A549 (cell line): ENCODE measurements around the gene POLD2. TPM values are rescaled to one million over a fixed set of nuclear protein-coding genes. Genes with fewer than 3 reads are reported as not detected.

Experiments
- ATAC-seq, 2 experiments: fragments of 200-7000 bp in 1 of 2; fragments of >200 bp in 1 of 2; cut with Nextera tagmentation in 1 of 2; cut with Tn5 transposase in 1 of 2; 3 replicates each; pipeline versions ENCODE4 v1.8.0 to v1.9.1; 2018 to 2020; ENCODE audit warnings: mild to moderate bottlenecking in 1 of 2, moderate library complexity in 1 of 2
- CTCF ChIA-PET: fragments of 300-600 bp; sonication (Branson Sonifier 250); formaldehyde crosslinking; extraction: SDS; loops from one replicate; lab custom pipeline; 2021; ENCODE audit warnings: antibody characterized with exemption, inconsistent platforms; lab: Yijun Ruan, JAX
- POLR2A ChIA-PET: fragments of 350-600 bp; formaldehyde crosslinking; extraction: SDS; loops from one replicate; lab custom pipeline; 2021; ENCODE audit warnings: antibody characterized with exemption, inconsistent platforms; lab: Yijun Ruan, JAX
- DNase-seq, 2 experiments: peaks; one replicate each; pipeline versions ENCODE4 v3.0.0 to v3.0.0-alpha.2; 2011 to 2016; ENCODE audit warnings: low read depth in 1 of 2, low spot score in 1 of 2
- FAIRE-seq: peaks from 2 replicates; lab custom pipeline; 2011; peaks lifted over from hg19 to GRCh38; lab: Jason Lieb, UNC
- H3K27ac ChIP-seq, 2 experiments: fragments of >200 bp; sonication (Bioruptor Twin); formaldehyde crosslinking; 3 replicates each; pipeline ENCODE4 v1.5.1; 2016 to 2017
- H3K4me1 ChIP-seq: fragments of >200 bp; sonication (Bioruptor Twin); formaldehyde crosslinking; 3 replicates; pipeline ENCODE4 v1.6.1; 2016
- H3K4me2 ChIP-seq: fragments of >200 bp; sonication (Bioruptor Twin); formaldehyde crosslinking; 3 replicates; pipeline ENCODE4 v1.6.1; 2016
- H3K4me3 ChIP-seq: fragments of >200 bp; sonication (Bioruptor Twin); formaldehyde crosslinking; 3 replicates; pipeline ENCODE4 v1.5.1; 2016
- H3K9me3 ChIP-seq: fragments of >200 bp; sonication (Bioruptor Twin); formaldehyde crosslinking; 3 replicates; pipeline ENCODE4 v1.6.1; 2016
- ATOH8 ChIP-seq: fragments of 250-450 bp; sonication (Bioruptor Pico); IDR thresholded peaks from 2 replicates; pipeline ENCODE4 v1.5.0; 2020; ENCODE audit warnings: low read depth, mild to moderate bottlenecking, moderate library complexity
- BHLHE40 ChIP-seq: IDR thresholded peaks from 2 replicates; pipeline ENCODE4 v1.6.1; 2012; ENCODE audit warnings: low read depth, low read length, inconsistent platforms
- CEBPB ChIP-seq, 2 experiments: fragments of >200 bp in 1 of 2; sonication (Bioruptor Twin) in 1 of 2; formaldehyde crosslinking in 1 of 2; IDR thresholded peaks; 2 replicates each; pipeline ENCODE4 v1.6.1; 2012 to 2016
- CHD2 ChIP-seq: fragments of 150-350 bp; IDR thresholded peaks from 2 replicates; pipeline ENCODE4 v1.6.1; 2014; ENCODE audit warnings: low read length; ENCODE audit not compliant: partially characterized antibody
- CHD4 ChIP-seq: fragments of 200-600 bp; sonication (generic); IDR thresholded peaks from 2 replicates; pipeline ENCODE4 v1.6.1; 2016; ENCODE audit warnings: antibody characterized with exemption, mild to moderate bottlenecking, borderline replicate concordance
- CTCF ChIP-seq: fragments of >200 bp; sonication (Bioruptor Twin); formaldehyde crosslinking; IDR thresholded peaks from 3 replicates; pipeline ENCODE4 v1.5.1; 2016
- FOSB ChIP-seq: fragments of 250-450 bp; sonication (Bioruptor Pico); IDR thresholded peaks from 2 replicates; pipeline ENCODE4 v1.5.0; 2020; ENCODE audit warnings: mild to moderate bottlenecking, moderate library complexity
- FOSL2 ChIP-seq, 2 experiments: fragments of 450-650 bp in 1 of 2; fragments of >200 bp in 1 of 2; sonication (Bioruptor Twin) in 1 of 2; formaldehyde crosslinking; IDR thresholded peaks; 2 replicates each; pipeline versions ENCODE4 v1.5.0 to v1.6.1; 2016 to 2020; ENCODE audit warnings: mild to moderate bottlenecking in 1 of 2, moderate library complexity in 1 of 2
- FOXS1 ChIP-seq: fragments of 250-450 bp; sonication (Bioruptor Pico); IDR thresholded peaks from 2 replicates; pipeline ENCODE4 v1.5.0; 2020; ENCODE audit warnings: mild to moderate bottlenecking, moderate library complexity
- GATA3 ChIP-seq: IDR thresholded peaks from 2 replicates; pipeline ENCODE4 v1.6.1; 2012; ENCODE audit warnings: borderline replicate concordance
- HDAC2 ChIP-seq: fragments of 200-600 bp; sonication (generic); IDR thresholded peaks from 2 replicates; pipeline ENCODE4 v1.6.1; 2016
- HEYL ChIP-seq: fragments of 250-450 bp; sonication (Bioruptor Pico); IDR thresholded peaks from 2 replicates; pipeline ENCODE4 v1.8.0; 2021; ENCODE audit warnings: mild to moderate bottlenecking, moderate library complexity
- HOXA7 ChIP-seq: fragments of 250-450 bp; sonication (Bioruptor Pico); IDR thresholded peaks from 2 replicates; pipeline ENCODE4 v1.5.0; 2020; ENCODE audit warnings: mild to moderate bottlenecking, moderate library complexity
- HOXB5 ChIP-seq: fragments of 250-450 bp; sonication (Bioruptor Pico); IDR thresholded peaks from 2 replicates; pipeline ENCODE4 v1.5.0; 2020; ENCODE audit warnings: mild to moderate bottlenecking, moderate library complexity
- JUNB ChIP-seq: fragments of >200 bp; sonication (Bioruptor Twin); formaldehyde crosslinking; IDR thresholded peaks from 2 replicates; pipeline ENCODE4 v1.6.1; 2016
- KDM5A ChIP-seq: fragments of 200-600 bp; sonication (generic); IDR thresholded peaks from 2 replicates; pipeline ENCODE4 v1.6.1; 2016; ENCODE audit warnings: antibody characterized with exemption, mild to moderate bottlenecking
- MAZ ChIP-seq: fragments of 150-350 bp; IDR thresholded peaks from 2 replicates; pipeline ENCODE4 v1.6.1; 2014; ENCODE audit warnings: antibody characterized with exemption, low read depth, low read length, borderline replicate concordance
- NFE2L2 ChIP-seq: fragments of 150-350 bp; conservative IDR thresholded peaks from 2 replicates; pipeline ENCODE4 v1.6.1; 2014; ENCODE audit warnings: low read length
- RNF2 ChIP-seq: fragments of 200-600 bp; sonication (generic); IDR thresholded peaks from 2 replicates; pipeline ENCODE4 v1.6.1; 2016; ENCODE audit warnings: low read depth, mild to moderate bottlenecking, antibody characterized with exemption, moderate library complexity, borderline replicate concordance
- SMC3 ChIP-seq: fragments of >200 bp; sonication (Bioruptor Twin); formaldehyde crosslinking; IDR thresholded peaks from 3 replicates; pipeline ENCODE4 v1.6.1; 2018; ENCODE audit warnings: inconsistent platforms
- SREBF2 ChIP-seq: fragments of 450-650 bp; IDR thresholded peaks from 2 replicates; pipeline ENCODE4 v1.6.1; 2014; ENCODE audit warnings: mild to moderate bottlenecking, moderate library complexity
- USF2 ChIP-seq: fragments of 450-650 bp; IDR thresholded peaks from 2 replicates; pipeline ENCODE4 v1.6.1; 2014; ENCODE audit warnings: antibody characterized with exemption
- ZFP36 ChIP-seq: fragments of 450-650 bp; IDR thresholded peaks from 2 replicates; pipeline ENCODE4 v1.6.1; 2014; ENCODE audit warnings: borderline replicate concordance; ENCODE audit not compliant: partially characterized antibody
- ZNF302 ChIP-seq: fragments of 250-450 bp; sonication (Bioruptor Pico); IDR thresholded peaks from 2 replicates; pipeline ENCODE4 v1.9.0; 2021; ENCODE audit warnings: inconsistent platforms, mild to moderate bottlenecking, moderate library complexity
- WGBS: methylation state at CpG from one replicate; pipeline ENCODE4 v1.1.6; 2017; ENCODE audit errors: missing lambda C conversion rate; 5-methylcytosine and 5-hydroxymethylcytosine counted together
- polyA plus RNA-seq, 4 experiments: library from polyadenylated mRNA; depleted of rRNA in 3 of 4; stranded (reverse); fragments of >200 nt; fragmentation: RNase III in 1 of 4; extraction: RNeasy Plus Mini Kit Qiagen cat#74134 plus additional on column Dnase treatment in 1 of 4; gene quantifications; 2 replicates in 3 of 4; 3 replicates in 1 of 4; pipeline ENCODE4 v1.2.3, GENCODE V29; 2011 to 2017
- TF ChIP-seq, protein P1 (sequence below): fragments of >200 bp; sonication (Bioruptor Twin); formaldehyde crosslinking; IDR thresholded peaks from 2 replicates; pipeline ENCODE4 v1.6.1; 2016
- TF ChIP-seq, protein P2 (sequence below): IDR thresholded peaks from 2 replicates; pipeline ENCODE4 v1.6.1; 2012
- TF ChIP-seq, protein P3 (sequence below): IDR thresholded peaks from 2 replicates; pipeline ENCODE4 v1.6.1; 2012

POLD2 gene
- polyA plus RNA-seq, 2 of the 4 experiments (the other 2 are of a cell fraction), result 126 to 138 TPM

DNA sequence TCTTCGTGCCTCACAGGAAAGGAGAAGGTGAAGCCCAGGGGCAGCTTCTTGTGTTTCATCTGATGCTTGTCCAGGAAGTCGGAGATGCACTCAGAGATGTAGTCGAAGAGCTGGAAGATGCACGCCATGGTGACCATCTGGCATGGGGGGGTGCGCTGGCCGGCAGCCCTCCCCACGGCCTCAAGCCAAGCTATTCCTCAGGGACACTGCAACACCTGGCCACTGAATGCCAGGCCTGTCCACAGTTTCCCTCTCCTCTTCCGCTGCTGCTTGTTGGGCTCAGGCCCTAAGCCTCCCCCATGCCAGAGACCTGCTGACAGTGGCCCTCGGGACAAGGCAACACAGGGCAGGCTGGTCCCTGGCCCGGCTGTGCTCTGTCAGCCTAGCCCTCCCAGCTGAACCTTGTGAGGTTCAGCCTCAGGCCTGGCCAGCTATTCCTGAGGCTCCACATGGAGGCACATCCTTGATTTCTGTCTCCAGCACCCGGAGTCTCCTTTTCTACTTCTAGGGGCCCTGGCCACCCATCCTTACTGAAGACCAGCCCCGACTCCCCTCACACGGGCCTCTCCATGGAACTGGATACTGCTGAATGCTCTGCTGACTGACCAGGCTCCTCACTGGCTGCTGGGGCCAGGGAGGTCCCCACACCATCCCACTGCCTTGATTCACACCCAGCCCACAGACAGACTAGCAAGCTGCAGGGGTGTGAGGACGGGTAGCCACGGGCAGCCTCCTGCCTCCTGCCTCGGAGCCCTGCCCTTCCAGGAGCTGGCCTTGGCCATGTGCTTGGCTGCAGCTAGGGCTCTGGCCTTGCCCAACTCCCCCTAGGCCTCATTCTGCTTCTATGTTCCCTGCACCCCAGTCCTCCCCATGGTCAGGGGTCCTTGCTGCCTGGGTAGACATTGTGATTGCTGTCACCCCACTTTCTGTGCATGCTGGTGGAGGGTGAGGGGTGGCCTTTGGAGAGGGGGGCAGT is 27.9 kb upstream of the POLD2 start:
- Histone ChIP-seq H3K4me3 (no peak overlapping the region), H3K27ac (no peak overlapping the region), H3K4me1 (no peaks in the 10 kb centered on the region), H3K4me2 (no peak overlapping the region)
- POLR2A ChIA-PET, result no interaction called here
- 84% methylated on average over 12 of the region's 16 CpGs for WGBS
- DNase-seq (no peak), FAIRE-seq (no peak)
- TF ChIP-seq HOXA7 (CRISPR knock-in tag) (no peak), HOXB5 (no peak), USF2 (no peak), RNF2 (no peak), FOSB (CRISPR knock-in tag) (no peak), SMC3 (no peak), FOSL2 (IDR thresholded peaks at IDR 0.05) (no peak), FOSL2 (CRISPR knock-in tag; IDR thresholded peaks at IDR 0.05) (no peak), ATOH8 (no peak), MAZ (no peak), FOXS1 (CRISPR knock-in tag) (no peak), GATA3 (no peak), SREBF2 (no peak), CTCF (no peak), HDAC2 (no peak), KDM5A (no peak), HEYL (CRISPR knock-in tag) (no peak), ZFP36 (no peak), ZNF302 (no peak), CHD4 (no peak)
- TF ChIP-seq, protein P1, sequence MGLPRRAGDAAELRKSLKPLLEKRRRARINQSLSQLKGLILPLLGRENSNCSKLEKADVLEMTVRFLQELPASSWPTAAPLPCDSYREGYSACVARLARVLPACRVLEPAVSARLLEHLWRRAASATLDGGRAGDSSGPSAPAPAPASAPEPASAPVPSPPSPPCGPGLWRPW, result no peak
- TF ChIP-seq, all 56 proteins: peak for 0
- ATAC-seq, result no peak
- CTCF ChIA-PET, result interaction anchor here (1.0 to 3.7 kb wide), 5 partner anchors 12 to 31 kb away, joined by 3 to 14 read pairs (median 3); no protein-coding TSS in a partner anchor
- no peaks in the 10 kb centered on the region for H3K9me3 ChIP-seq

- TF ChIP-seq CEBPB (IDR thresholded peaks at IDR 0.05) (no peak), CHD2 (no peak), NFE2L2 (no peak), CTCF (no peak), ZNF302 (no peak), JUNB (no peak), BHLHE40 (no peak), HOXB5 (no peak)
- TF ChIP-seq, protein P2, sequence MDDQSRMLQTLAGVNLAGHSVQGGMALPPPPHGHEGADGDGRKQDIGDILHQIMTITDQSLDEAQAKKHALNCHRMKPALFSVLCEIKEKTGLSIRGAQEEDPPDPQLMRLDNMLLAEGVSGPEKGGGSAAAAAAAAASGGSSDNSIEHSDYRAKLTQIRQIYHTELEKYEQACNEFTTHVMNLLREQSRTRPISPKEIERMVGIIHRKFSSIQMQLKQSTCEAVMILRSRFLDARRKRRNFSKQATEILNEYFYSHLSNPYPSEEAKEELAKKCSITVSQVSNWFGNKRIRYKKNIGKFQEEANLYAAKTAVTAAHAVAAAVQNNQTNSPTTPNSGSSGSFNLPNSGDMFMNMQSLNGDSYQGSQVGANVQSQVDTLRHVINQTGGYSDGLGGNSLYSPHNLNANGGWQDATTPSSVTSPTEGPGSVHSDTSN, result no peak
- TF ChIP-seq, protein P3, sequence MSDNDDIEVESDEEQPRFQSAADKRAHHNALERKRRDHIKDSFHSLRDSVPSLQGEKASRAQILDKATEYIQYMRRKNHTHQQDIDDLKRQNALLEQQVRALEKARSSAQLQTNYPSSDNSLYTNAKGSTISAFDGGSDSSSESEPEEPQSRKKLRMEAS, result no peak
- TF ChIP-seq, all 56 proteins: peak for 0
- ATAC-seq (no peak), DNase-seq (no peak), FAIRE-seq (no peak)
- Histone ChIP-seq H3K4me2 (no peak overlapping the region), H3K9me3 (no peaks in the 10 kb centered on the region), H3K4me1 (no peaks in the 10 kb centered on the region), H3K27ac (no peak overlapping the region), H3K4me3 (no peak overlapping the region)
- ChIA-PET POLR2A (no interaction called here), CTCF (interaction anchor here (1.0 to 3.7 kb wide), 4 partner anchors 13 to 32 kb away, joined by 3 to 14 read pairs (median 4); no protein-coding TSS in a partner anchor)
- 86% methylated on average over 3 of the region's 5 CpGs for WGBS
Measured at GRCh38 chr7:44150466-44150832, 27.1 kb upstream of the POLD2 start.
